ENCODE data around the gene EIF4G3. TPM values are rescaled to one million over a fixed set of nuclear protein-coding genes. Genes with fewer than 3 reads are reported as not detected.

The EIF4G3 gene
- total and polyA plus RNA-seq, 12 donors: 13.3 to 50.2 (median 36.1) TPM

DNA sequence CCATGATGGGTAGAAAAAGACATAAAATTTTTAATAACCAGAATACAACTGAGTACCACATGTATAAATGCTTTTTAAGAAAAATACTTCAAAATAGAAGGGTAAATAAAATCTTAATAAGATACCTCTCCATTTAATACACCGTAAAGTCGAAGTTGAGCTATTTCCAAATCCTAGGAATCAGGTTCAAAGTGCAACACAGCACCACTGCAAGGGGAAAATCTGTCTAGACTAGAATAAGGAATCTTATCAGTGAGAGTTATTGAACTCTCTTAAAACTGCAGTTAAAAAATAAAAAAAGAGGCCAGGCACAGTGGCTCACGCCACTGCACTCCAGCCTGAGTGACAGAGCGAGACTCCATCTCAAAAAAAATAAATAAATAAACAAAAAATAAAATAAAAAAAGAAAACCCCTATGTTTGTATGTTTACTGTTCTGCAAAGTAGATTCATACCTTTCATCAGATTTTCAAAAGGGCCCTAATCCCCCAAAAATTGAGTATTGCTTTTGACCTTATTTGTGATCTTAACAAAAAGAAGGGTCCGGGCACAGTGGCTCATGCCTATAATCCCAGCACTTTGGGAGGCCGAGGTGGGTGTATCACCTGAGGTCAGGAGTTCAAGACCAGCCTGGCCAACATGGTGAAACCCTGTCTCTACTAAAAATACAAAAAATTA is 109.0 kb downstream of the EIF4G3 start:
- no peak for ATAC-seq
- DNase-seq: no peak
- no peaks in the 10 kb centered on the region for H3K9me3 ChIP-seq
- intact Hi-C loops (cut with DNase I): loop anchor here in 1 of 10 donors (2.0 kb wide), 1 partner anchor 33 kb away; no protein-coding TSS in a partner anchor
- TF ChIP-seq, protein P1, sequence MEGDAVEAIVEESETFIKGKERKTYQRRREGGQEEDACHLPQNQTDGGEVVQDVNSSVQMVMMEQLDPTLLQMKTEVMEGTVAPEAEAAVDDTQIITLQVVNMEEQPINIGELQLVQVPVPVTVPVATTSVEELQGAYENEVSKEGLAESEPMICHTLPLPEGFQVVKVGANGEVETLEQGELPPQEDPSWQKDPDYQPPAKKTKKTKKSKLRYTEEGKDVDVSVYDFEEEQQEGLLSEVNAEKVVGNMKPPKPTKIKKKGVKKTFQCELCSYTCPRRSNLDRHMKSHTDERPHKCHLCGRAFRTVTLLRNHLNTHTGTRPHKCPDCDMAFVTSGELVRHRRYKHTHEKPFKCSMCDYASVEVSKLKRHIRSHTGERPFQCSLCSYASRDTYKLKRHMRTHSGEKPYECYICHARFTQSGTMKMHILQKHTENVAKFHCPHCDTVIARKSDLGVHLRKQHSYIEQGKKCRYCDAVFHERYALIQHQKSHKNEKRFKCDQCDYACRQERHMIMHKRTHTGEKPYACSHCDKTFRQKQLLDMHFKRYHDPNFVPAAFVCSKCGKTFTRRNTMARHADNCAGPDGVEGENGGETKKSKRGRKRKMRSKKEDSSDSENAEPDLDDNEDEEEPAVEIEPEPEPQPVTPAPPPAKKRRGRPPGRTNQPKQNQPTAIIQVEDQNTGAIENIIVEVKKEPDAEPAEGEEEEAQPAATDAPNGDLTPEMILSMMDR (IDR thresholded peaks at IDR 0.05): no peak
- H3K27ac ChIP-seq: no peak overlapping the region
- no peak overlapping the region for H3K4me3 ChIP-seq
- peaks cover 0 to 26% (median 0%) of the 10 kb centered on the region in 9 donors for H3K4me1 ChIP-seq
- H3K36me3 ChIP-seq: peaks cover 0 to 14% (median 0%) of the 10 kb centered on the region in 9 donors
- WGBS, 2 donors: 97 to 99% methylated on average over 6 of the region's 6 CpGs
- no peaks in the 10 kb centered on the region for H3K27me3 ChIP-seq

DNA sequence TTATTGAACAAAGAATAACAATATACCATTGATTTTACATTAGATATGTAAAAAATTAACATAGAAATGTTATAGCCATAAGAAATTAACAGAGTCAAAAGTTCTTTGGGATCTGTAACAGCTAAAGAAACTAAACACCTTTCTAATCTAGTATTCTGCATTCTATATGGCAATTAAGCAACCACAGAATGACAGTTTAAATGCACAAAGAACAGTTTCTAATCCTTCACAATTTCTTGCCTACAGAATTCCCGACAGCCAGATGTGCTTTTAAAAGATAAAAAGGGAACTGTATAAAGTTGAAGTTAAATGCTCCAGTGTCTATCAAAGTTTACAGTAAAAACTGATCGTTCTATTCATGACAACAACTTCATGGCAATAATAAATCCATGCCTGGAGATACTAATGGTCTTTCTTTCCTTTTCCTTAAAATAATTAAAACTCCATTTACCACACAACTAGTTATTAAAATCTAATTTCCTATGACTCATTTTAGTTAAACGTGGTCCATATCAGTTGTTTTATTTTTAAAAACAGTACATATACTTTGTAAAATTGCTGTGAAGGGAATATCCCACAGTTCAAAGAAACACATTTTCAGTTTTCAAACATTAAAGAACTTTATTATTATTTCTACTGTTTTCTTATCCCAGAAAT is 110.2 kb downstream of the EIF4G3 start:
- peaks cover 0 to 14% (median 0%) of the 10 kb centered on the region in 9 donors for H3K36me3 ChIP-seq
- DNase-seq: no peak
- no peak overlapping the region for H3K4me3 ChIP-seq
- WGBS, 2 donors: 44 to 54% methylated on average over 3 of the region's 3 CpGs
- H3K27ac ChIP-seq: no peak overlapping the region
- H3K4me1 ChIP-seq: peaks cover 0 to 20% (median 0%) of the 10 kb centered on the region in 9 donors
- no peak for ATAC-seq
- intact Hi-C loops (cut with DNase I): no loop called here
- TF ChIP-seq, protein P1 (IDR thresholded peaks at IDR 0.05): no peak
- no peaks in the 10 kb centered on the region for H3K27me3 ChIP-seq
- no peaks in the 10 kb centered on the region for H3K9me3 ChIP-seq

DNA sequence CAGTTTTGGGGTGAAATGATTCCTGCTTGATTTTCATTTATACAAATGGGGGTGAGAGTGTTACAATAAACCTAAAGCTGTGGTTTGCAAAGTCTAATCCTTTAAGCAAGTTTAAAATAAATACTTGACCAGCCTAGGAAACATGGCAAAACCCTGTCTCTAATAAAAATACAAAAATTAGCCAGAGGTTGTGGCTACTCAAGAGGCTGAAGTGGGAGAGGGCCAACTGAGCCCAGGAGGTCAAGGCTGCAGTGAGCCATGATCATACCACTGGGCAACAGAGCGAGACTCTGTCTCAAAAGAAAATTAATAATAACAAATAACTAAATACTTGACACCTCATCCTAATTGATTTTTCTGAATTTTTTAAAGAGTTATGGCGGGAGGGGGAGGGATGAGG is 110.8 kb downstream of the EIF4G3 start:
- Histone ChIP-seq H3K4me1 (peaks cover 0 to 16% (median 0%) of the 10 kb centered on the region in 9 donors), H3K4me3 (no peak overlapping the region), H3K27ac (no peak overlapping the region), H3K27me3 (no peaks in the 10 kb centered on the region), H3K36me3 (peaks cover 0 to 10% (median 0%) of the 10 kb centered on the region in 9 donors), H3K9me3 (no peaks in the 10 kb centered on the region)
- 98 to 99% methylated on average over 2 of the region's 2 CpGs for WGBS, 2 donors
- DNase-seq (no peak), ATAC-seq (no peak)
- TF ChIP-seq, protein P1 (IDR thresholded peaks at IDR 0.05): no peak
- intact Hi-C loops (cut with DNase I): no loop called here

DNA sequence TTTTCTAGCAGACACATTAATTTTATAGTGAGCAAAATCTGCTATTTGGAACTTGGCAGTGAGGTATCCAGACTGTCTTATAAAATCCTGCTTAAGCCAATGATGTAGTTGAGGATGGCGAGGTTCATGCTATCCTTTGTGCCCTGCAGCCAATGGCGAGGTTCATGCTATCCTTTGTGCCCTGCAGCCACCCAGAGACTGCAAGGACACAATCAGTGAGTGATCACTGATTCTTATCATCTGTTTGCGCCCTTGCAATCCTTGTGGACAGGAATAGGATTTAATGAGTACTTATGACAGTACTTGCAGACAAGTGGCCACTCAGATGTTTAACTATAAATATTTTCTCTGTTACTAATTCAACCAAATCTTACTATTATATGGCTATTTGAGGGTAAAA is 112.6 kb downstream of the EIF4G3 start:
- DNase-seq: no peak
- Histone ChIP-seq H3K36me3 (peaks cover 0 to 10% (median 0%) of the 10 kb centered on the region in 9 donors), H3K9me3 (no peaks in the 10 kb centered on the region), H3K4me1 (peaks cover 0 to 15% (median 0%) of the 10 kb centered on the region in 9 donors), H3K4me3 (no peak overlapping the region), H3K27ac (no peak overlapping the region), H3K27me3 (no peaks in the 10 kb centered on the region)
- WGBS, 2 donors: 94 to 98% methylated on average over 3 of the region's 3 CpGs
- TF ChIP-seq, protein P1 (IDR thresholded peaks at IDR 0.05): no peak
- intact Hi-C loops (cut with DNase I): no loop called here
- no peak for ATAC-seq
